CD4-positive, alpha-beta T cell (primary cell): Measurements from ENCODE around the gene RASA1. TPM values are rescaled to one million over a fixed set of nuclear protein-coding genes. Genes with fewer than 3 reads are reported as not detected.

Source experiments
- ATAC-seq: fragments of 200-7000 bp; cut with Tn5 transposase; one replicate; pipeline ENCODE4 v1.10.0; 2022; ENCODE audit warnings: mild to moderate bottlenecking; ENCODE audit not compliant: poor library complexity
- CTCF ChIA-PET: fragments of 350-600 bp; sonication (Branson Sonifier 250); formaldehyde crosslinking; loops from one replicate; lab custom pipeline; 2021; ENCODE audit warnings: antibody characterized with exemption, inconsistent platforms; lab: Charles Lee
- POLR2A ChIA-PET: fragments of 350-600 bp; sonication (Branson Sonifier 250); formaldehyde crosslinking; loops from one replicate; lab custom pipeline; 2021; ENCODE audit warnings: antibody characterized with exemption, inconsistent platforms; lab: Charles Lee
- DNase-seq, 14 experiments: peaks; one replicate each; pipeline ENCODE4 v3.0.0-alpha.2; 2013 to 2020; ENCODE audit warnings: mixed read lengths in 2 of 14
- H3K27ac ChIP-seq, 2 donors: one replicate each; pipeline versions ENCODE4 v1.5.1 to v1.7.0; 2013; ENCODE audit warnings: low read length in 2 of 2, low read depth in 1 of 2, mild to moderate bottlenecking in 1 of 2
- H3K27me3 ChIP-seq, 2 experiments: 1 replicate in 1 of 2; 2 replicates in 1 of 2; pipeline versions ENCODE4 v1.6.1 to v1.7.0; 2013; ENCODE audit warnings: low read length in 2 of 2, control low read depth in 1 of 2, mild to moderate bottlenecking in 1 of 2, moderate library complexity in 1 of 2; ENCODE audit not compliant: insufficient read depth in 2 of 2, control insufficient read depth in 1 of 2
- H3K36me3 ChIP-seq: one replicate; pipeline ENCODE4 v1.6.1; 2013; ENCODE audit warnings: low read length, control low read depth; ENCODE audit not compliant: insufficient read depth
- H3K4me1 ChIP-seq: one replicate; pipeline ENCODE4 v1.6.1; 2013; ENCODE audit warnings: low read length, control low read depth; ENCODE audit not compliant: insufficient read depth
- H3K4me3 ChIP-seq: one replicate; pipeline ENCODE4 v1.5.1; 2013; ENCODE audit warnings: mild to moderate bottlenecking, low read length, moderate library complexity
- H3K9me3 ChIP-seq, 2 experiments: 1 replicate in 1 of 2; 2 replicates in 1 of 2; pipeline versions ENCODE4 v1.6.1 to v1.7.0; 2013; ENCODE audit warnings: low read length in 2 of 2, mild to moderate bottlenecking in 2 of 2, control low read depth in 1 of 2, moderate library complexity in 1 of 2; ENCODE audit not compliant: control insufficient read depth in 1 of 2, insufficient read depth in 1 of 2
- H3K27ac Mint-ChIP-seq: one replicate; pipeline ENCODE4 v1.8.0; 2020; ENCODE audit warnings: mixed read lengths
- H3K27me3 Mint-ChIP-seq: one replicate; pipeline ENCODE4 v1.8.0; 2021; ENCODE audit warnings: mixed read lengths
- H3K36me3 Mint-ChIP-seq: one replicate; pipeline ENCODE4 v1.8.0; 2021; ENCODE audit warnings: low read depth, mixed read lengths
- H3K4me1 Mint-ChIP-seq: one replicate; pipeline ENCODE4 v1.8.0; 2021; ENCODE audit warnings: low read depth, mixed read lengths
- H3K4me3 Mint-ChIP-seq: one replicate; pipeline ENCODE4 v1.8.0; 2020; ENCODE audit warnings: mild to moderate bottlenecking, mixed read lengths
- H3K9me3 Mint-ChIP-seq: one replicate; pipeline ENCODE4 v1.8.0; 2020; ENCODE audit warnings: mixed read lengths
- intact Hi-C, 2 experiments: fragments of 100-400 bp; cut with DNase I in 1 of 2; cut with micrococcal nuclease in 1 of 2; formaldehyde crosslinking; loops; one replicate each; pipeline versions ENCODE4 v1.15.1 to v1.9.0; 2023 to 2025; cut with DNase I, micrococcal nuclease
- total RNA-seq, 174 experiments: library from RNA in 2 of 174; stranded (reverse) in 2 of 174; gene quantifications; one replicate each; pipeline ENCODE4 v1.2.3 and lab custom pipeline; 2021 to 2026
- TF ChIP-seq, protein P1 (sequence below): fragments of 200-600 bp; IDR thresholded peaks from one replicate; pipeline ENCODE4 v1.8.0; 2022; ENCODE audit warnings: antibody characterized with exemption, mild to moderate bottlenecking

The RASA1 gene
- total RNA-seq, 2 experiments from 2014 or later = 15.1 to 15.4 TPM

DNA sequence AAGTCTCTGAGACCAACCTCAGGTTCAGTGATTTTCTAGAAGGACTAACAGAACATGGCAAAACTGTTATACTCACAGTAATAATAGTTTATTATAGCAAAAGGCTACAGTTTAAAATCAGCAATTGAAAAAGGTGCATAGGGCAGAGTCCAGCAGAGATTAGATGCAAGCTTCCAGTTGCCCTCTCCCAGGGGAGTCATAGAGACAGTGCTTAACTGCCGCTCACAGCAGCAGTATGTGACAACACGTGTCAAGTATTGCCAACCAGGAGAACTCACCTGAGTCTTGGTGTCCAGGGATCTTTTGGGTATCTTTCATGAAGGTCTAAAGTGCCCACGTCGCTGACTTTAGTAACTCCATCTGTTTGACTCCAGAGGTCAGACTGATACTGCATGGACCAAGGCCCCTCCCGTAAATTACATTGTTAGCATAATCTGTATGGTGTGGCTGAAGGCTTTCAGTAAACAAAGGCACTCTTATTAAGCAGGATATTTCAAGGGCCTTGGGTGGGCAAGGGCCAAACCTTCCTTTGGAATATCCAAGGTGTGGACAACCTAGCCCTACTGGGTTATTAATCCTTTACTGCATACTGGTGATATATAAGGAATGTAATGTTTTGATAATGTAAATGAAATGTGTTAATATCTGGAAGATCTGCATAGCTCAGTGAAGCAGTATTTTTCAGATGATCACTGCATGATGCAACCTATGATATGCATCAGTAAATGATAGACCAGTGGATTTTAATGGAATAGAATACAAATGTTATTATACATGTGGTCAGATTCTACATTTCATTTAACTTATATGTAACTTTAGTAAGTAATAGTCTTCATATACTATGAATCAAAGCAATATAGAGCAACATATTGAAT, 44.0 kb downstream of the RASA1 start:
- ChIA-PET CTCF (interaction anchor here (0.6 kb wide), 1 partner anchor 72 kb away, joined by 3 read pairs; no protein-coding TSS in a partner anchor), POLR2A (interaction anchor here (1.2 kb wide), 1 partner anchor 101 kb away, joined by 3 read pairs; no protein-coding TSS in a partner anchor)
- intact Hi-C loops = no loop called here
- Mint-ChIP-seq H3K9me3 (no peaks in the 10 kb centered on the region), H3K36me3 (peaks cover 8% of the 10 kb centered on the region), H3K4me1 (peaks cover 78% of the 10 kb centered on the region), H3K27me3 (no peaks in the 10 kb centered on the region), H3K4me3 (no peak overlapping the region), H3K27ac (no peak overlapping the region)
- no peaks in the 10 kb centered on the region for H3K27me3 ChIP-seq
- H3K4me3 ChIP-seq = no peak overlapping the region
- DNase-seq = no peak
- no peaks in the 10 kb centered on the region for H3K9me3 ChIP-seq
- no peaks in the 10 kb centered on the region for H3K36me3 ChIP-seq
- no peak overlapping the region for H3K27ac ChIP-seq
- no peak for ATAC-seq
- TF ChIP-seq, protein P1, sequence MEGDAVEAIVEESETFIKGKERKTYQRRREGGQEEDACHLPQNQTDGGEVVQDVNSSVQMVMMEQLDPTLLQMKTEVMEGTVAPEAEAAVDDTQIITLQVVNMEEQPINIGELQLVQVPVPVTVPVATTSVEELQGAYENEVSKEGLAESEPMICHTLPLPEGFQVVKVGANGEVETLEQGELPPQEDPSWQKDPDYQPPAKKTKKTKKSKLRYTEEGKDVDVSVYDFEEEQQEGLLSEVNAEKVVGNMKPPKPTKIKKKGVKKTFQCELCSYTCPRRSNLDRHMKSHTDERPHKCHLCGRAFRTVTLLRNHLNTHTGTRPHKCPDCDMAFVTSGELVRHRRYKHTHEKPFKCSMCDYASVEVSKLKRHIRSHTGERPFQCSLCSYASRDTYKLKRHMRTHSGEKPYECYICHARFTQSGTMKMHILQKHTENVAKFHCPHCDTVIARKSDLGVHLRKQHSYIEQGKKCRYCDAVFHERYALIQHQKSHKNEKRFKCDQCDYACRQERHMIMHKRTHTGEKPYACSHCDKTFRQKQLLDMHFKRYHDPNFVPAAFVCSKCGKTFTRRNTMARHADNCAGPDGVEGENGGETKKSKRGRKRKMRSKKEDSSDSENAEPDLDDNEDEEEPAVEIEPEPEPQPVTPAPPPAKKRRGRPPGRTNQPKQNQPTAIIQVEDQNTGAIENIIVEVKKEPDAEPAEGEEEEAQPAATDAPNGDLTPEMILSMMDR = no peak
- no peaks in the 10 kb centered on the region for H3K4me1 ChIP-seq

DNA sequence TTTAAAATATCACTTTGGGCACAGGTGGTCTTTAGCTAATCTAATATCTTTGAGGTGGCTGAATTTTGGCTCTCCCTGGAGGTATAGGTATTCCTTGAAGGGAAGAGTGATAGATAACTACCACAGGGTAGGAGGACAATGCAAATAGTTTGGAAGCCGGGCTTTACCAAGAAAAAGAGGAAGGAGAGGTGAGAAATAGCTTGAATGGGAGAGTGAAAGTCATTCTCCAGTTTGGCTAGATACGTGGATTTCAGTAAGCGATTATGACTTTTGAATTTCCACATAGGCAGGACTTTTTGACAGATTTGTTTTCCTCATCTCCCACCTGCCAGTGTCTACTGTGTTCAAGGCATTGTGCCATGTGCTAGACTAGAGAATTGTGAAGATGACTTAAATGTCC, 45.5 kb downstream of the RASA1 start:
- H3K9me3 ChIP-seq = no peaks in the 10 kb centered on the region
- ChIA-PET POLR2A (no interaction called here), CTCF (no interaction called here)
- Mint-ChIP-seq H3K27me3 (no peaks in the 10 kb centered on the region), H3K4me3 (no peak overlapping the region), H3K36me3 (peaks cover 10% of the 10 kb centered on the region), H3K4me1 (peaks cover 80% of the 10 kb centered on the region), H3K9me3 (peaks cover 2% of the 10 kb centered on the region), H3K27ac (no peak overlapping the region)
- ATAC-seq = no peak
- H3K36me3 ChIP-seq = no peaks in the 10 kb centered on the region
- no peaks in the 10 kb centered on the region for H3K4me1 ChIP-seq
- TF ChIP-seq, protein P1 = no peak
- H3K4me3 ChIP-seq = no peak overlapping the region
- no peaks in the 10 kb centered on the region for H3K27me3 ChIP-seq
- no peak overlapping the region for H3K27ac ChIP-seq
- DNase-seq = no peak
- intact Hi-C loops = no loop called here

DNA sequence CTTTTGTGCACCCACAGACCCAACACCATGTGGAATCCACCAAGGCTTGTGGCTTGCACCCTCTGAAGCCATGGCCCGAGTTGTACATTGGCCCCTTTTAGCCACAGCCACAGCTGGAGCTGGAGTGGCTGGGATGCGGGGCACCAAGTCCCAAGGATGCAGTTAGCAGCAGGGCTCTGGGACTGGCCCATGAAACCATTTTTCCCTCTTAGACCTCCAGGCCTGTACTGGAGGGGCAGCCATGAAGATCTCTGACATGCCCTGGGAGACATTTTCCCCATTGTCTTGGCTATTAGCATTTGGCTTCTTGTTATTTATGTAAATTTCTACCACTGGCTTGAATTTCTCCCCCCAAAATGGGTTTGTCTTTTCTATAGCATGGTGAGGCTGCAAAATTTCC, 51.8 kb downstream of the RASA1 start:
- ATAC-seq (no peak), DNase-seq (no peak)
- Histone ChIP-seq H3K4me3 (no peak overlapping the region), H3K27ac (no peak overlapping the region), H3K36me3 (peaks cover 6% of the 10 kb centered on the region), H3K27me3 (no peaks in the 10 kb centered on the region), H3K9me3 (peaks cover 0 to 8% of the 10 kb centered on the region in 2 experiments), H3K4me1 (peaks cover 12% of the 10 kb centered on the region)
- peaks cover 78% of the 10 kb centered on the region for H3K4me1 Mint-ChIP-seq
- no peak overlapping the region for H3K4me3 Mint-ChIP-seq
- intact Hi-C loops = no loop called here
- no peaks in the 10 kb centered on the region for H3K27me3 Mint-ChIP-seq
- peak overlapping the region; percentile 21 for H3K27ac Mint-ChIP-seq
- CTCF ChIA-PET = no interaction called here
- peaks cover 25% of the 10 kb centered on the region for H3K36me3 Mint-ChIP-seq
- POLR2A ChIA-PET = no interaction called here
- peaks cover 8% of the 10 kb centered on the region for H3K9me3 Mint-ChIP-seq
- TF ChIP-seq, protein P1 = no peak
